IMR-90 (cell line): Measurements from ENCODE around the gene TMEM176B. TPM values are rescaled to one million over a fixed set of nuclear protein-coding genes. Genes with fewer than 3 reads are reported as not detected.

Experiments
- ATAC-seq: fragments of 200-7000 bp; cut with Tn5 transposase; 2 replicates; pipeline ENCODE4 v1.9.1; 2020; ENCODE audit warnings: low read depth, mild to moderate bottlenecking, moderate library complexity
- BruUV-seq: library from RNA; stranded (reverse); fragments of 400-500 nt; replicated peaks from 2 replicates; lab custom pipeline; 2021; lab: Mats Ljungman, UMichigan
- CTCF ChIA-PET: fragments of 300-600 bp; formaldehyde crosslinking; extraction: SDS; loops from one replicate; lab custom pipeline; 2021; ENCODE audit warnings: antibody characterized with exemption; lab: Yijun Ruan, JAX
- POLR2A ChIA-PET: fragments of 300-600 bp; sonication (Branson Sonifier 250); formaldehyde crosslinking; loops from one replicate; lab custom pipeline; 2022; ENCODE audit warnings: antibody characterized with exemption; ENCODE audit not compliant: unreplicated experiment; lab: Charles Lee
- DNase-seq: peaks from one replicate; pipeline ENCODE4 v3.0.0; 2013
- H2AFZ ChIP-seq: replicated peaks from 2 replicates; pipeline ENCODE3; 2013; ENCODE audit warnings: low read length, mild to moderate bottlenecking; ENCODE audit not compliant: poor library complexity
- H2AK5ac ChIP-seq: 2 replicates; pipeline ENCODE4 v1.6.1; 2013; ENCODE audit warnings: low read depth, low read length, inconsistent platforms
- H2AK9ac ChIP-seq: replicated peaks from 2 replicates; pipeline ENCODE3; 2013; ENCODE audit warnings: mild to moderate bottlenecking, low read depth, low read length, moderate library complexity; ENCODE audit not compliant: poor library complexity
- H2BK120ac ChIP-seq: 2 replicates; pipeline ENCODE4 v1.6.1; 2013; ENCODE audit warnings: low read depth, low read length, inconsistent platforms
- H2BK15ac ChIP-seq: 3 replicates; pipeline ENCODE4 v1.6.1; 2013; ENCODE audit warnings: low read depth, low read length, inconsistent platforms
- H2BK20ac ChIP-seq: 2 replicates; pipeline ENCODE4 v1.6.1; 2013; ENCODE audit warnings: low read depth, mild to moderate bottlenecking, inconsistent platforms, low read length, moderate library complexity
- H2BK5ac ChIP-seq: 2 replicates; pipeline ENCODE4 v1.6.1; 2013; ENCODE audit warnings: mild to moderate bottlenecking, low read depth, low read length, inconsistent platforms; ENCODE audit not compliant: poor library complexity, severe bottlenecking
- H3K14ac ChIP-seq: replicated peaks from 2 replicates; pipeline ENCODE4 v1.6.1; 2013; ENCODE audit warnings: low read depth, low read length, inconsistent platforms
- H3K18ac ChIP-seq: 2 replicates; pipeline ENCODE4 v1.6.1; 2013; ENCODE audit warnings: low read depth, low read length, control low read depth
- H3K23ac ChIP-seq: 2 replicates; pipeline ENCODE4 v1.6.1; 2013; ENCODE audit warnings: low read depth, low read length, inconsistent platforms
- H3K27ac ChIP-seq: 2 replicates; pipeline ENCODE4 v1.5.1; 2013; ENCODE audit warnings: mild to moderate bottlenecking, control low read depth, low read length; ENCODE audit not compliant: insufficient read depth
- H3K27me3 ChIP-seq: 2 replicates; pipeline ENCODE4 v1.6.1; 2013; ENCODE audit warnings: low read length; ENCODE audit not compliant: control insufficient read depth, insufficient read depth
- H3K36me3 ChIP-seq: 2 replicates; pipeline ENCODE4 v1.6.1; 2013; ENCODE audit warnings: low read length, mixed read lengths; ENCODE audit not compliant: control insufficient read depth, insufficient read depth
- H3K4ac ChIP-seq: 2 replicates; pipeline ENCODE4 v1.6.1; 2013; ENCODE audit warnings: low read depth, low read length, inconsistent platforms
- H3K4me1 ChIP-seq: 2 replicates; pipeline ENCODE4 v1.6.1; 2013; ENCODE audit warnings: low read length, mixed read lengths; ENCODE audit not compliant: control insufficient read depth, insufficient read depth
- H3K4me2 ChIP-seq: 2 replicates; pipeline ENCODE4 v1.6.1; 2013; ENCODE audit warnings: low read depth, mild to moderate bottlenecking, control low read depth, low read length, moderate library complexity
- H3K4me3 ChIP-seq: 2 replicates; pipeline ENCODE4 v1.5.1; 2013; ENCODE audit warnings: low read depth, mild to moderate bottlenecking, control low read depth, low read length, moderate library complexity; ENCODE audit not compliant: insufficient read depth
- H3K56ac ChIP-seq: 2 replicates; pipeline ENCODE4 v1.6.1; 2013; ENCODE audit warnings: low read length, inconsistent platforms; ENCODE audit not compliant: insufficient read depth; ENCODE audit errors: extremely low read depth
- H3K79me1 ChIP-seq, 2 experiments: 2 replicates each; pipeline ENCODE4 v1.6.1; 2013; ENCODE audit warnings: low read length in 2 of 2, inconsistent platforms in 1 of 2, low read depth in 1 of 2
- H3K9ac ChIP-seq: 2 replicates; pipeline ENCODE4 v1.6.1; 2013; ENCODE audit warnings: low read depth, low read length, control low read depth
- H3K9me1 ChIP-seq: 2 replicates; pipeline ENCODE4 v1.6.1; 2013; ENCODE audit warnings: low read length, inconsistent platforms; ENCODE audit not compliant: insufficient read depth
- H3K9me3 ChIP-seq: 2 replicates; pipeline ENCODE4 v1.6.1; 2013; ENCODE audit warnings: low read length; ENCODE audit not compliant: control insufficient read depth, insufficient read depth
- H4K20me1 ChIP-seq: 2 replicates; pipeline ENCODE4 v1.6.1; 2013; ENCODE audit warnings: low read length, inconsistent platforms; ENCODE audit not compliant: insufficient read depth
- H4K5ac ChIP-seq: 2 replicates; pipeline ENCODE4 v1.6.1; 2013; ENCODE audit warnings: mild to moderate bottlenecking, low read depth, low read length, control low read depth
- H4K8ac ChIP-seq, 2 experiments: 2 replicates each; pipeline ENCODE4 v1.6.1; 2013; ENCODE audit warnings: low read depth in 2 of 2, low read length in 2 of 2, control low read depth in 1 of 2, inconsistent platforms in 1 of 2
- H4K91ac ChIP-seq: 2 replicates; pipeline ENCODE4 v1.6.1; 2013; ENCODE audit warnings: low read depth, low read length, inconsistent platforms; ENCODE audit not compliant: insufficient read depth
- BHLHE40 ChIP-seq: fragments of 150-350 bp; IDR thresholded peaks from 2 replicates; pipeline ENCODE4 v1.6.1; 2016; ENCODE audit warnings: mild to moderate bottlenecking, low read depth, low read length
- ELK1 ChIP-seq: fragments of 150-350 bp; IDR thresholded peaks from 2 replicates; pipeline ENCODE4 v1.6.1; 2016; ENCODE audit warnings: low read depth, mild to moderate bottlenecking, low read length, moderate library complexity, borderline replicate concordance
- MAFK ChIP-seq: IDR thresholded peaks from 2 replicates; pipeline ENCODE4 v1.6.1; 2012; ENCODE audit warnings: low read depth, low read length, improper control_type of control experiment
- NFE2L2 ChIP-seq: fragments of 150-350 bp; IDR thresholded peaks from 2 replicates; pipeline ENCODE4 v1.6.1; 2016; ENCODE audit warnings: low read depth, mild to moderate bottlenecking, low read length
- RFX5 ChIP-seq: IDR thresholded peaks from 2 replicates; pipeline ENCODE4 v1.8.0; 2012; ENCODE audit warnings: low read depth, mild to moderate bottlenecking, low read length, moderate library complexity
- SMC3 ChIP-seq: fragments of 150-350 bp; IDR thresholded peaks from 2 replicates; pipeline ENCODE4 v1.6.1; 2016; ENCODE audit warnings: low read depth, mild to moderate bottlenecking, antibody characterized with exemption, low read length, moderate library complexity
- WGBS, 2 experiments: methylation state at CpG; one replicate each; pipeline versions ENCODE4 v1.1.5 to v1.1.7; 2013; ENCODE audit warnings: missing lambda C conversion rate in 2 of 2; ENCODE audit not compliant: insufficient read length in 1 of 2; ENCODE audit errors: extremely low coverage in 2 of 2; 5-methylcytosine and 5-hydroxymethylcytosine counted together
- dilution Hi-C: fragments of 300-500 bp; cut with HindIII; formaldehyde crosslinking; loops from one replicate; pipeline ENCODE4 v1.14.3; 2018; ENCODE audit warnings: low sequenced_read_pairs; ENCODE audit not compliant: unreplicated experiment
- in situ Hi-C: fragments of 300-500 bp; cut with MboI; formaldehyde crosslinking; loops from 3 replicates; pipeline ENCODE4 v1.14.3; 2019; ENCODE audit warnings: low sequenced_read_pairs, inconsistent platforms, mixed read lengths
- intact Hi-C: fragments of 100-400 bp; cut with micrococcal nuclease; formaldehyde crosslinking; loops from 2 replicates; pipeline ENCODE4 v1.10.0; 2022
- polyA plus RNA-seq, 3 experiments: library from polyadenylated mRNA; depleted of rRNA; stranded (reverse); fragments of >200 nt; gene quantifications; 2 replicates each; pipeline ENCODE4 v1.2.3, GENCODE V29; 2012; ENCODE audit warnings: low replicate concordance in 1 of 3
- total RNA-seq: library from RNA; depleted of rRNA; stranded (reverse); fragments of >200 nt; gene quantifications from 2 replicates; pipeline ENCODE4 v1.2.3, GENCODE V29; 2012

The TMEM176B gene
- total and polyA plus RNA-seq, 2 of the 4 experiments (the other 2 are of a cell fraction): not detected

- H2AFZ ChIP-seq: no peak overlapping the region
- no peak overlapping the region for H2BK120ac ChIP-seq
- no peaks in the 10 kb centered on the region for H3K9me1 ChIP-seq
- no peak overlapping the region for H3K18ac ChIP-seq
- dilution Hi-C loops: no loop called here
- H3K14ac ChIP-seq: no peak overlapping the region
- no TSS peak for BruUV-seq
- CTCF ChIA-PET: no interaction called here
- H3K56ac ChIP-seq: no peak overlapping the region
- H4K91ac ChIP-seq: no peak overlapping the region
- no peak overlapping the region for H4K8ac ChIP-seq
- H2AK9ac ChIP-seq: no peak overlapping the region
- no peaks in the 10 kb centered on the region for H3K4me1 ChIP-seq
- no peak overlapping the region for H3K9ac ChIP-seq
- H3K36me3 ChIP-seq: no peaks in the 10 kb centered on the region
- H2AK5ac ChIP-seq: no peak overlapping the region
- WGBS, 2 experiments: 60% methylated on average over 1 of the region's 3 CpGs; no CpG with 5 or more reads in 1 of the 2 experiments
- H3K23ac ChIP-seq: no peak overlapping the region
- H3K27me3 ChIP-seq: no peaks in the 10 kb centered on the region
- DNase-seq (no peak), ATAC-seq (no peak)
- H4K5ac ChIP-seq: no peak overlapping the region
- no peaks in the 10 kb centered on the region for H3K9me3 ChIP-seq
- H2BK20ac ChIP-seq: no peak overlapping the region
- in situ Hi-C loops: no loop called here
- no peak overlapping the region for H3K27ac ChIP-seq
- H3K4ac ChIP-seq: no peak overlapping the region
- H3K79me1 ChIP-seq: no peaks in the 10 kb centered on the region
- H2BK5ac ChIP-seq: no peak overlapping the region
- H4K20me1 ChIP-seq: no peaks in the 10 kb centered on the region
- intact Hi-C loops: loop anchor here (10.0 kb wide), 1 partner anchor 471 kb away; no protein-coding TSS in a partner anchor
- no peak overlapping the region for H3K4me3 ChIP-seq
- H2BK15ac ChIP-seq: no peak overlapping the region
- no peak overlapping the region for H3K4me2 ChIP-seq
- POLR2A ChIA-PET: no interaction called here
- TF ChIP-seq ELK1 (no peak), MAFK (no peak), BHLHE40 (no peak), SMC3 (no peak), NFE2L2 (no peak), RFX5 (no peak)
Measured at GRCh38 chr7:150756166-150756565, 44.0 kb downstream of the TMEM176B start.
